HepG2 (cell line): ENCODE data around the gene CAMSAP3. TPM values are rescaled to one million over a fixed set of nuclear protein-coding genes. Genes with fewer than 3 reads are reported as not detected.

Experiments
- ATM ChIP-seq: fragments of 450-650 bp; IDR thresholded peaks from 2 replicates; pipeline ENCODE4 v1.7.1; 2017; ENCODE audit warnings: mild to moderate bottlenecking, borderline replicate concordance
- CSRNP2 ChIP-seq: sonication (generic); formaldehyde crosslinking; conservative IDR thresholded peaks from 2 replicates; pipeline ENCODE4 v1.8.0; 2022; ENCODE audit warnings: low read depth, missing genetic modification reagents
- DMAP1 ChIP-seq: IDR thresholded peaks from 2 replicates; pipeline ENCODE4 v1.6.1; 2016
- ELK4 ChIP-seq: sonication (generic); formaldehyde crosslinking; IDR thresholded peaks from 2 replicates; pipeline ENCODE4 v1.9.0; 2021; ENCODE audit warnings: missing genetic modification reagents, borderline replicate concordance
- EZH2 ChIP-seq: conservative IDR thresholded peaks from 2 replicates; pipeline ENCODE4 v1.6.1; 2012; ENCODE audit warnings: mild to moderate bottlenecking, low read depth, low read length, moderate library complexity
- GABPA ChIP-seq, 2 experiments: IDR thresholded peaks; 2 replicates each; pipeline ENCODE4 v1.6.1; 2011 to 2016; ENCODE audit warnings: low read depth in 2 of 2, low read length in 1 of 2, missing biosample characterization in 1 of 2, missing genetic modification characterization in 1 of 2
- HMGXB4 ChIP-seq, 2 experiments: sonication (generic) in 1 of 2; formaldehyde crosslinking in 1 of 2; IDR thresholded peaks; 2 replicates each; pipeline versions ENCODE4 v1.4.0 to v1.6.1; 2018 to 2020; ENCODE audit warnings: missing genetic modification reagents in 2 of 2, borderline replicate concordance in 1 of 2, low read depth in 1 of 2, mild to moderate bottlenecking in 1 of 2, missing biosample characterization in 1 of 2
- JARID2 ChIP-seq: sonication (generic); formaldehyde crosslinking; IDR thresholded peaks from 2 replicates; pipeline ENCODE4 v1.8.1; 2023; ENCODE audit warnings: missing genetic modification reagents, inconsistent platforms; ENCODE audit not compliant: insufficient replicate concordance
- MAX ChIP-seq: IDR thresholded peaks from 2 replicates; pipeline ENCODE4 v1.6.1; 2012; ENCODE audit warnings: inconsistent platforms
- NCOR1 ChIP-seq: fragments of 200-600 bp; sonication (generic); IDR thresholded peaks from 2 replicates; pipeline ENCODE4 v1.7.0; 2017; ENCODE audit warnings: antibody characterized with exemption, low read length, borderline replicate concordance
- NR0B2 ChIP-seq: sonication (generic); formaldehyde crosslinking; IDR thresholded peaks from 2 replicates; pipeline ENCODE4 v1.4.0; 2020; ENCODE audit warnings: mild to moderate bottlenecking, missing genetic modification reagents
- SAP130 ChIP-seq: IDR thresholded peaks from 2 replicates; pipeline ENCODE4 v1.6.1; 2016; ENCODE audit warnings: low read depth
- STAG1 ChIP-seq: sonication (generic); formaldehyde crosslinking; IDR thresholded peaks from 2 replicates; pipeline ENCODE4 v1.4.0; 2020; ENCODE audit warnings: missing genetic modification reagents
- THAP11 ChIP-seq: IDR thresholded peaks from 2 replicates; pipeline ENCODE4 v1.6.1; 2016; ENCODE audit warnings: missing biosample characterization, missing genetic modification reagents
- UBTF ChIP-seq: sonication (generic); formaldehyde crosslinking; IDR thresholded peaks from 2 replicates; pipeline ENCODE4 v1.4.0; 2020; ENCODE audit warnings: mild to moderate bottlenecking, missing genetic modification reagents
- ZBTB7A ChIP-seq: sonication (generic); formaldehyde crosslinking; IDR thresholded peaks from 2 replicates; pipeline ENCODE4 v1.8.0; 2022; ENCODE audit warnings: mild to moderate bottlenecking, missing genetic modification reagents
- ZFY ChIP-seq: sonication (generic); formaldehyde crosslinking; IDR thresholded peaks from 2 replicates; pipeline ENCODE4 v1.4.0; 2020; ENCODE audit warnings: missing genetic modification reagents
- ZNF274 ChIP-seq: sonication (generic); formaldehyde crosslinking; IDR thresholded peaks from 2 replicates; pipeline ENCODE4 v1.5.1; 2020; ENCODE audit warnings: mild to moderate bottlenecking, missing genetic modification reagents
- ZNF468 ChIP-seq: sonication (generic); formaldehyde crosslinking; IDR thresholded peaks from 2 replicates; pipeline ENCODE4 v1.8.0; 2022; ENCODE audit warnings: mild to moderate bottlenecking, moderate library complexity, missing genetic modification reagents
- ZNF589 ChIP-seq: sonication (generic); formaldehyde crosslinking; conservative IDR thresholded peaks from 2 replicates; pipeline ENCODE4 v1.8.0; 2022; ENCODE audit warnings: mild to moderate bottlenecking, moderate library complexity, missing genetic modification reagents
- ZNF629 ChIP-seq: sonication (generic); formaldehyde crosslinking; conservative IDR thresholded peaks from 2 replicates; pipeline ENCODE4 v1.5.0; 2020; ENCODE audit warnings: missing genetic modification reagents
- ZNF674 ChIP-seq: sonication (generic); formaldehyde crosslinking; IDR thresholded peaks from 2 replicates; pipeline ENCODE4 v1.5.0; 2020; ENCODE audit warnings: low read depth, mild to moderate bottlenecking, missing genetic modification reagents
- polyA plus RNA-seq, 8 experiments: library from polyadenylated mRNA; depleted of rRNA in 3 of 8; stranded (reverse) in 7 of 8; unstranded in 1 of 8; fragments of >200 nt; fragmentation: Illumina TruSeq in 4 of 8; extraction: Trizol in 4 of 8; gene quantifications; 2 replicates each; pipeline versions ENCODE4 v1.2.1 to v1.2.3, GENCODE V29; 2011 to 2016; ENCODE audit warnings: low read depth in 4 of 8, missing spikeins in 1 of 8, mixed read lengths in 1 of 8; ENCODE audit not compliant: insufficient read depth in 1 of 8
- total RNA-seq, 5 experiments: library from RNA; depleted of rRNA; stranded (reverse); fragments of >200 nt; fragmentation: Illumina TruSeq; extraction: Trizol; gene quantifications; 2 replicates each; pipeline ENCODE4 v1.2.3, GENCODE V29; 2016; ENCODE audit warnings: low read depth in 1 of 5

The CAMSAP3 gene
- total and polyA plus RNA-seq, 2 of the 13 experiments (the other 11 are each of a cell fraction or from before 2014, with no cell fraction given) = 10.8 to 11.8 TPM

- TF ChIP-seq MAX = 0 out of 2 replicates have a peak, but pooled peaks have one; percentile 8
- TF ChIP-seq HMGXB4 (CRISPR knock-in tag; IDR thresholded peaks at IDR 0.05; ENCODE audit: borderline replicate concordance in 1 of 2, low read depth in 1 of 2) = peak in 1 of 2 experiments; percentile 38; a peak in 2 of 4 replicates
- no peak for TF ChIP-seq ZNF589 (CRISPR knock-in tag)
- peak; percentile 66 for TF ChIP-seq ZFY (CRISPR knock-in tag)
- TF ChIP-seq DMAP1 = no peak
- TF ChIP-seq ZNF468 (CRISPR knock-in tag) = no peak
- 0 out of 2 replicates have a peak, but pooled peaks have one; percentile 17 for TF ChIP-seq ZBTB7A (CRISPR knock-in tag)
- peak; percentile 41 for TF ChIP-seq SAP130 (CRISPR knock-in tag)
- no peak for TF ChIP-seq ZNF274
- no peak for TF ChIP-seq ATM
- TF ChIP-seq CSRNP2 = no peak
- no peak for TF ChIP-seq JARID2
- peak; percentile 26; the same call in 1 of the 2 replicates for TF ChIP-seq GABPA (IDR thresholded peaks at IDR 0.05; ENCODE audit: low read depth, low read length)
- TF ChIP-seq GABPA (CRISPR knock-in tag; IDR thresholded peaks at IDR 0.05; ENCODE audit: low read depth) = no peak
- peak; percentile 28; the same call in 1 of the 2 replicates for TF ChIP-seq UBTF
- TF ChIP-seq NCOR1 = peak; percentile 31; the same call in 1 of the 2 replicates
- no peak for TF ChIP-seq ELK4 (CRISPR knock-in tag)
- TF ChIP-seq STAG1 (CRISPR knock-in tag) = no peak
- TF ChIP-seq ZNF629 (CRISPR knock-in tag) = 0 out of 2 replicates have a peak, but pooled peaks have one; percentile 45
- TF ChIP-seq EZH2 = no peak
- no peak for TF ChIP-seq THAP11 (CRISPR knock-in tag)
- no peak for TF ChIP-seq ZNF674 (CRISPR knock-in tag)
- TF ChIP-seq NR0B2 (CRISPR knock-in tag) = no peak
Observed at GRCh38 chr19:7596211-7596937, 711 bp downstream of the CAMSAP3 start (continued).
